Stimulated activated naive CD8-positive, alpha-beta T cell treated with anti-CD3 and anti-CD28 coated beads, Interleukin-15, Interleukin-2, amounts not matched to agents 100 U/mL and 50 U/mL, for 24 hours (primary cell): ENCODE measurements around the gene BACH2.

Experiments
- ATAC-seq: fragments of 150-1000 bp; cut with Tn5 transposase; one replicate; pipeline ENCODE4 v1.10.0; 2021
- DNase-seq: peaks from one replicate; pipeline ENCODE4 v3.0.0; 2021

The BACH2 gene

DNA sequence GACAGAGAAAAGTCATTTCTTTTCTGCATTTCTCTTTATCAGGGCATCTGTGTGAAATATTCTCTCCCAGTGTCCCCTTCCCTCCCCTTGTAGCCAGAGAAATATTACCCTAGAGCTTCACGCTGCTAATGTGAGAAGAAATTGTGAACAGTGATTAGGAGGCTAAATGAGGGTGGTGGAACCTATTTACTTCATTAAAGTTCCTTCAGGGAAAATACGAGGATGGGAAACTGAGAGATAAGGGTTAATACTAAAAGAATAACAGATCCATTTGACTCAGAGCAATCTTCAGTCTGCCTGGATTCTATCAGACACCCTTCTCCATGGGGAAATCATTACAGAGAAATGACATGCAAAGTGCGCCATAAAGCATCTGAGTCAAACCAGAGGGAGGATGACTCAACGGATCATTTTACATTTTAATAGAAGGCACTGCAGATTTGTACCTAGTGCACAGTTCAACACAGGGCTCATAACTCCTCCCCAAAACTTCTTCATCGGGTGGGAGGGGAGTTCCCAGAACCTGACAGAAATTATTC lies 271.1 kb downstream of the BACH2 start:
- DNase-seq (peak; percentile 52), ATAC-seq (peak; percentile 94)

- peak; percentile 17 for ATAC-seq
- DNase-seq: no peak
Measured at GRCh38 chr6:90024633-90025032, 272.0 kb downstream of the BACH2 start.

DNA sequence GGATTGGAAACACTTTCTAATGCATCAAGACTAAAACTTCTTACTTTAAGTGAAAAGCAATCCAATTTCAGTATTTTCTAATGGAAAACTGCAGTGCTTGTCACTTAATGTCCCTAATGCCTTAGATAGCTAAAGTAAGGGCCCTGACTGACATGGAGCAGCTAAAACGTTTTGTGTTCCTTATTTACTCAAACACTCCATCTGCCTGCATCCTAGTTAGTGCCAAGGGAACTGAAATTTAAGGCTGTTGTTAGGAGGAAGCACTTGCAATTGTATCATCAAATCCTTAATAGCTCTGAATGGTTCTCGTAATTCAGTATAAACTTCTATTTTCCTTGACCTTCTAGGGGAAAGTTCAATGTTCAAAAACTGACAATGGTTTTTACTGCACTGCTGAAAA lies 274.9 kb downstream of the BACH2 start:
- DNase-seq (no peak), ATAC-seq (no peak)

- no peak for ATAC-seq
- DNase-seq: no peak
Measured at GRCh38 chr6:90020746-90021145, 275.9 kb downstream of the BACH2 start.

- DNase-seq: no peak
- ATAC-seq: no peak
Measured at GRCh38 chr6:90019216-90019615, 277.4 kb downstream of the BACH2 start.

GRCh38 chr6:90015883-90016282 lies 280.8 kb downstream of the BACH2 start:
- ATAC-seq (no peak), DNase-seq (no peak)

DNA sequence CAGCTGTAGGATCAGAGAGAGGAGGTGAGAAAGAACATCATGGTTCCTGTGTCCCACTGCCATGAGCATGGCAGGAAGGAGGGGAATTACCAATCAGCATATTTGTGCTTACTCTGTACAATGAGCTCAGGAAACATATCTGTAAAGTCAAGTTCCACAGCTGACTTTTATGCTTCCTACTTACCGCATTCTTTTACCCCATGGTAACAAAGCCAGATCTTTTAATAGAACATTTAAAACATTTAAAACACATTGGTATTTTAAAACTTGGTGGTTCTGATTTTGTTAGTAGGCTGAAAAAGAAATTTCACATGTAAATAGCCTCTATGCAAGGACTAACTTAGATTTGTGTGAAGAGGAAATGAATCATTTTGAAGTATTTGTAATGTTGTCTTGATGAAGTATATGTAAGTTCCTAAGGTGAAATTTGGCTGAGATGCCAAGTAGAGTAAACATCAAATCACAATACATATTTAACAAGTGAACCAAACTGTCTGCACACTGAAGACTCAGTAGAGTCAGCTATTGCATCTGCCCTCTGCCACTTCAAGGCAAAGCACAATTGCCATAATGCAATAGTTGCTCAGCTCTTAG lies 287.6 kb downstream of the BACH2 start:
- ATAC-seq: peak; percentile 77
- no peak for DNase-seq

GRCh38 chr6:90008189-90008907 lies 288.3 kb downstream of the BACH2 start:
- no peak for DNase-seq

DNA sequence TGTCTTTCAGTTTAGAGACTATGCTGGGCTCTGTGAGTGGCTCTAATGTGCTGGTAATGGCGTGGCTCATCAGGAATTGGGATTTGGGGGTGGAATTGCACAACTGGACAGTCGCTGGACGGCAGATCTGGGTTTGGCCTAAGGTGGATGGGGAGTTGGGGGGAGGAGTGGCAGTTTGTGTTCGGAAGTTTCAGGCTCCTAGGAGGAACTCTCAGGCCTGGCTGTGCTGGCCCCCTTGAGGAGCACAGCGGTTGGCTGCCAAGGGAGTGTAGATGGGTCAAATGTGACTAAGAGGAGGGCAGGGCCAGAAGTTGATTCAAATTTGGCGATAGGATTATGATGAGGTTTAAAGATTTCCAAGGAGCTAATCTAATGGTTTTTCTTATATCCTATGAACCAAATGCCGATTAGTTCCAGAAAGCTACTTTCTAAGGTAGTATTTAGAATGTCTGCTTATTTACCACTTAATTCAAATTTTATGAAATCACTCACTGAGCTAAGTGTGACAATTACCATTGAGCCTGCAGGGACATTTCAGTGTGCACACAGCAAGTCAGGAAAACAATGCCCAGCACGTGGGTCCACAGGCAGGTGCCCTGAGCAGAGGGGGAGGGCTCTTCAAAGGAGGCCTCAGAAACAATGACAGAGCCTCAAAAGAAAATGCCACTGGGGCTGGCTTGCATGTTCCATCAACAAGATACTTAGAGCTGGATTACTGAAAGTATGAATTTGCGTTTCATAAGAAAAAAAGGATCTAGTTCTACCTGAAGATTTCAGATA lies 291.4 kb downstream of the BACH2 start:
- ATAC-seq (no peak), DNase-seq (no peak)

More at GRCh38 chr6:90008189-90008907, 288.3 kb downstream of the BACH2 start:
- ATAC-seq: peak; percentile 84

DNA sequence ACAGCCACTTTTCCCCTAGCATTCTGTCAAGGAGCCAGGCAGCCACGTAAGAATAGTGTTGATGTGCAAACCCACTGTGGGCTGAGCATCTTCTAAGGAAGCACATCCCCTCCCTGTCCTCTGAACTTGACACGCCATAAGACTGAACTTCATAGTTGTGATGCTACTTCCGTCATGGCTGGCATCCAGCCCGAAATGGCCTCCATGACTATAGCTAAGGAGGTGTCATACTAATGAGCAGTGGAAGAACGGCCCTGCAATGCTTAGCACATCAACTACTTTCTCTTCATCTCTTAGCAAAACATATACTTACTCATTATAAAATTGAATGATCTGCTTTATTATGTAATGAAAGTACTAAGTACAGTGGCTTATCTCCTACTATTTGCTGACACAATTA lies 292.1 kb downstream of the BACH2 start:
- no peak for ATAC-seq
- DNase-seq: no peak

DNA sequence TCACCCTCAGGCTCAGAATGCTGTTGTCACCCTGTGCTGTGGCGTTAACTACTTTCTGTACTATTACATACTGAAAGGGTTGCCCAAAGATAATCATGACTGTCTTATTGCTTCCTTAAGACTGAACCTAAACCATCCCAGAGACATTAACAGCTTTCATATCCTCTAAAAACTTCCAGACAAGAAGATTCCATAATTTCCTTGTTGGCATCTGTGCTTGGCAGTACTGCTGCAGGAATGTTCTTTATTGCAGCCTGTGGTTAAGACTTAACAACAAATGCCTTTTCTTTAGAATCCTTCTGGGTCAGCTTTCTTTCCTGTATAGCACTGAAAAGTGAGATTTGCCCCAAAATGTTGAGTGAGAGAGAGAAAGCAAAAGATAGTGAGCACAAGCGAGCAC lies 292.7 kb downstream of the BACH2 start:
- DNase-seq (no peak), ATAC-seq (no peak)

GRCh38 chr6:90003069-90003795 lies 293.4 kb downstream of the BACH2 start:
- DNase-seq (no peak), ATAC-seq (no peak)

- ATAC-seq: peak; percentile 42
Measured at GRCh38 chr6:90000864-90001731, 295.5 kb downstream of the BACH2 start.

DNA sequence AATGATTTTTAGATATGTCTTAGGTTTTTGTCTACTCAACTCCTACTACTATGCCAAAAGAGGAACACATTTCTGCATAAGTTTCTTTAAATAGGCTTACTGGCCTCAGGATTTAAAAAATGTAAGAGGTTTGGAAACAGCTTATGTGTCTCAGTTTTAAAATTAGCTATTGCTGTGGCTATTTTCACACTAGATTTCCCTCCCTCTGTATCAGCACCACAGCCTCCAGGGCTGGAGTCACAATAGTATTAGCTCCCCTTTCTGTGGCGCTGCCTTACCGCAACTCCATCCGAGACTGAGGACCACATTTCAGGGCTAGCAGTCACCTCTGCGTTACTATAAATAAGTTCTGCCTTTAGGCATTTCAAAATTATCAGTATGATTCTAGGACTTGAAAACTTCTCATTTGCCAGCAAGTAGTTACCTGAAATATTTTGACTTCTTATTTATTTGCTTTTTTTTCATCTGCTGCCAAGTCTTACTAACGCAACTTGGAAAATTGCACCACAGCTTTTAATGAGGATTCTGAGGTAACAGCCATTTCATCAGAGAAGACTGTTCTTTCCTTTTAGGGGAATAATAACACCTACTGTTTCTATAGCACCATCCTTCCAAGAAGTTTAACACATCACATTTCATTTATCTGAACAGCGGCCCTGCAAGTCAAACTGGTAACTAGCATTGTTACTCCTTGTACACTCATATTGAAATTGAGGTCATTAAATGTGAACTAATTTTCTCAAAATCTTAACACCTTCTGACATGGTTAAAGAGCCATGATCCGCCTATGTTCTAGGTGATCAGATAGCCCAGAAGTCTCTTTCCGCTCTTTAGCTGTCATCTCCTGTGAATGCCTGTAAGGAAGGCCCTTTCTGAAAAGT lies 296.5 kb downstream of the BACH2 start:
- peak; percentile 20 for ATAC-seq

More at GRCh38 chr6:90000864-90001731, 295.5 kb downstream of the BACH2 start:
- DNase-seq: peak; percentile 35

DNA sequence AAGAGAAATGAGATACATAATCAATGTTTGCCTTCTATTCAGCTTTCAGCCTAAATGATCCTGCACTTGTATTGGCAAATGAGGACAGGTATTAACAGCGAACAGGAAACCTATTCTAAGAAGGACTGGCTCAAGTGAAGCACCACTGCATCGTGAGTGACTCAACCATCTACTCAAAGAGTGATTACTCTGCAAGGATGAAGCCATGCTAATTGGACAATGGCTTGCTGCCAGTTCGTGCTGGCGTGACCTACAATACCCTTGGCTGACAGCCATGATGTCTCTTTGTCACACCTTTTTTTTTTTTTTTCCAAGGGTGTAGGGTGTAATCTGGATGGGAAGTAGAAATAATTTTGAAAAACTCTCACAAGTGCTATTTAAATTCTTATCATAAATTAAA lies 297.5 kb downstream of the BACH2 start:
- ATAC-seq (peak; percentile 35), DNase-seq (peak; percentile 47)

More for the DNA sequence above, 296.5 kb downstream of the BACH2 start:
- DNase-seq: no peak

DNA sequence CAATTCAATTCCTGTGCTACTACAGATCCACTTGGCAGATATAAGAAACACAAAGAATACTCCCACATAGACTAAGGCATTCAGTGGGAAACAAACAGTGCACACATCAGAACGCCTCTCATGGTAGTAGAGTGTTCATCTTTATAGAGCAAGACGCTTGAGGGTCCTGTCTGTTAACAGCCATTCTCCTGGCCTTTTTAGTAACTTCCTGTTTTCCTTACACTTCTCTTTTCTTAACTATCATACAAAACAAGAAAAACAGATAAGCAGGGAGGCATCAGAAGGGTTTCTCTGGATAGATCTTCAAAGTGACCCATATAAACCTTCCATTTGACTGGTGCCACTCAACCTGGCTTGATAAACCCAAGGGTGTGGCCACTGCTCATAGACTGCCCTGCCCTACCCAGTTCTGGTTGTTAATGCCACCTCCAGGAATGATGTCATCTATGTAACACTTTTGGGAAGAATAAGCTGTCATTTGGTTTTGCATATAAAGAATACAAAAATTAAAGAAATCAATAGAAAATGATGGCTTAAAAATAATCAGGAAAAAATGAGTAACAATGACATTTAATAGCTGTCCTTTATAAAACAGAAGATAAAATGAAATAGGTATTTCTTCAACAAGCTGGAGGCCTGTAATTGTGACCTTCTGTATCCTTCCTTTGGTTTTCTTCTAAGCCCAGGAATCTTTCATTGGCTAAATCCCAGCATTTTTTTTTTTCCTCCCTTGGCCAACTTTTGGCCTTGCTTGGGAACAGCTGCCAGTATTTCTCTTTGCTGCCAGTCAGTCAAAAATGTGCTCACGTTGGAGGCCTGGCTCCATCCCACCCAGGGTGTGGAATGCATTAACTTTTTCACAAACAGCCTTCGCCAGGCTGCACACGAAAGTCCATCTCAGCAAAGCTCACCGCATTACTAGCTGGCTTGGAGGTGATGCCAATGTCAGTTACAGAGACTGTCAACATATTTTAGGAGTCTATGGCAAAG lies 298.9 kb downstream of the BACH2 start:
- ATAC-seq: no peak
- DNase-seq: no peak

- no peak for ATAC-seq
- no peak for DNase-seq
Measured at GRCh38 chr6:89993411-89993810, 303.2 kb downstream of the BACH2 start.

DNA sequence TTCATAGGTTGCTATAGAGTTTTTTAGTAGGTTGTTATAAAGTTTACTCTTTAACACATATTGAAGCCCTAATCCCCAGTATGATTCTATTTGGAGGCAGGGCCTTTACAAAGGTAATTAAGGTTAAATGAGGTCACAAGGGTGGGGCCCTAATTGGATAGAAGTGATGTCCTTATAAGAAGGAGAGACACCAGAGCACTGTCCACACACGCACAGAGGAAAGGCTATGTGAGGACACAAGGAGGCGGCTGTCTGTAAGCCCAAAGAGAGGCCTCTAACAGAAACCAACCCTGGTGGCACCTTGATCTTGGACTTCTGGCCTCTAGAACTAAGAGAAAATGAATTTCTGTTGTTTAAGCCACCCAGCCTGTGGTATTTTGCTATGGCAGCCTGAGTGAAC lies 303.8 kb downstream of the BACH2 start:
- ATAC-seq (no peak), DNase-seq (no peak)

- no peak for DNase-seq
- no peak for ATAC-seq
Measured at GRCh38 chr6:89989742-89990141, 306.9 kb downstream of the BACH2 start.
